ENCODE data around the gene NABP2. TPM values are rescaled to one million over a fixed set of nuclear protein-coding genes. Genes with fewer than 3 reads are reported as not detected.

NABP2 gene
- total RNA-seq, 4 donors from 2014 or later = 19.4 to 35.7 (median 31.4) TPM

GRCh38 chr12:56189099-56189917 is 34.8 kb upstream of the NABP2 start, which contains the start of gene SMARCC2:
Gene SMARCC2 (minus strand): TSS chr12:56189483. CDS start chr12:56189461, 22 bp downstream.
- Histone ChIP-seq H3K27ac (peak within 1 kb of the TSS; percentile 85 to 99 (median 98)), H3K9me3 (no peaks in the 10 kb centered on the region), H3K36me3 (peaks cover 10 to 14% of the 10 kb centered on the region in 2 donors), H3K4me3 (replicated peaks in 1 of 3) (peak within 1 kb of the TSS; percentile 62 to 94 (median 77)), H3K4me1 (peaks cover 14 to 22% of the 10 kb centered on the region in 2 donors), H3K27me3 (no peaks in the 10 kb centered on the region)
- DNase-seq = peak; percentile 86 to 88
- intact Hi-C loops (cut with DNase I) = loop anchor here (2.0 kb wide), 1 partner anchor 69 kb away; no protein-coding TSS in a partner anchor
- WGBS, 2 donors = 0 to 1% methylated on average over 21 to 36 of the region's 93 CpGs
- peak in 1 of 2 donors; percentile 55 for TF ChIP-seq POLR2A (IDR thresholded peaks at IDR 0.05)
- peak; percentile 20 to 93 (median 70) for TF ChIP-seq CTCF (IDR thresholded peaks at IDR 0.05)

GRCh38 chr12:56189918-56190694 is 34.0 kb upstream of the NABP2 start:
- H3K36me3 ChIP-seq = peaks cover 2 to 7% of the 10 kb centered on the region in 2 donors
- peak overlapping the region; percentile 84 to 99 (median 98) for H3K27ac ChIP-seq
- no peaks in the 10 kb centered on the region for H3K9me3 ChIP-seq
- WGBS, 2 donors = 1% methylated on average over 42 of the region's 42 CpGs
- peak overlapping the region; percentile 14 to 94 (median 77) for H3K4me3 ChIP-seq (replicated peaks in 1 of 3)
- H3K27me3 ChIP-seq = no peaks in the 10 kb centered on the region
- intact Hi-C loops (cut with DNase I) = loop anchor here (2.0 kb wide), 1 partner anchor 69 kb away; no protein-coding TSS in a partner anchor
- DNase-seq = peak; percentile 86 to 88
- H3K4me1 ChIP-seq = peaks cover 14 to 22% of the 10 kb centered on the region in 2 donors
- peak in 1 of 2 donors; percentile 35 for TF ChIP-seq POLR2A (IDR thresholded peaks at IDR 0.05)
- TF ChIP-seq CTCF (IDR thresholded peaks at IDR 0.05) = peak in 1 of 6 experiments; percentile 16

DNA sequence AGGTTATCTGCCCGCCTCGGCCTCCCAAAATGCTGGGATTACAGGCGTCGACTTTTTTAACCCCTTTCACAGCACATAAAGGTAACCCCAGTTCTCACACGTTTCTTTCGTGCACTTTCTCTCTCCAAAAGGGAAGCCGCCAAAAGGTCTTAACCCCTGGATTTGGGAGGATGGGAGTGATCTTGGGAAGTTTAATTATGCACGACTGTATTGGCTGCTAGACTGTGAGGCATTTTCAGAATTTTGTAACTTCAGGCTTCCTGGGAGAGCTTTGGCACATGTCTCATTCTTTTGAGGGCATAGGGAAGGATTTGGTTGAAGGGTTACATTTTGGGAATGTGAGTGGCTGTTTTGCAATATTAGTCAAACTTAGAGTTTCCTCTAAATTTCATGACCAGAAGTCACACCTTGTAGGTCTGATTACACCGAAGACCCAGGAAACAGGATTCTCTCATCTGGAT is 33.4 kb upstream of the NABP2 start:
- TF ChIP-seq POLR2A (IDR thresholded peaks at IDR 0.05) (no peak), CTCF (IDR thresholded peaks at IDR 0.05) (no peak)
- Histone ChIP-seq H3K36me3 (peaks cover 0 to under 1% of the 10 kb centered on the region in 2 donors), H3K9me3 (no peaks in the 10 kb centered on the region), H3K4me1 (peaks cover 14 to 22% of the 10 kb centered on the region in 2 donors), H3K27ac (peak overlapping the region; percentile 84 to 99 (median 98)), H3K27me3 (no peaks in the 10 kb centered on the region), H3K4me3 (replicated peaks in 1 of 3) (peak overlapping the region; percentile 14 to 94 (median 77))
- 28 to 30% methylated on average over 9 of the region's 9 CpGs for WGBS, 2 donors
- intact Hi-C loops (cut with DNase I) = no loop called here
- no peak for DNase-seq

DNA sequence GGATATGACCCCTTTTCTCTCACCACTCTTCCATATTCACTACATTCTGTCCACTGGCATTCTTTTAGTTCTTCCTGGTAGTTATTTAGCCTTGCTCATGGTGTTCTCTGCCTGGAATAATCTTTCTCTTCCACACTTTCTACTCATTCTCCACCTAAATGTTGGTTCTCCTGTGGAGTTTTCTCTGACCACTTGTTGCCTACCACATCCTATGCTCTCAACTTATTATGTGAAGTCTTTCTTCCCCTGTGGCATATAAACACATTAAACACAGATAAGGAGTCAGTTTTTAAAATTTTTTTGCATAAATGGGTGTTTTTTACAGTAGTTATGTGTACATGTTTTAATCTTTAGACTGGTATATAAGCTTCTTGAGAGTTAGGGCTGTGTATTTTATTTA is 31.6 kb upstream of the NABP2 start:
- Histone ChIP-seq H3K9me3 (no peaks in the 10 kb centered on the region), H3K4me1 (peaks cover 7 to 21% of the 10 kb centered on the region in 2 donors), H3K27me3 (no peaks in the 10 kb centered on the region), H3K4me3 (replicated peaks in 1 of 3) (no peak overlapping the region), H3K27ac (no peak overlapping the region), H3K36me3 (no peaks in the 10 kb centered on the region)
- no peak for DNase-seq
- TF ChIP-seq POLR2A (IDR thresholded peaks at IDR 0.05) (no peak), CTCF (IDR thresholded peaks at IDR 0.05) (no peak)
- intact Hi-C loops (cut with DNase I) = loop anchor here (2.0 kb wide), 1 partner anchor 32 kb away; the partner anchor contains the start of gene NABP2
